ENCODE data around the gene PPP2R5C.

The PPP2R5C gene

GRCh38 chr14:101719045-101719645 is 42.4 kb upstream of the PPP2R5C start:
- TF ChIP-seq USF1 (IDR thresholded peaks at IDR 0.05), result no peak
- TF ChIP-seq NFIC (IDR thresholded peaks at IDR 0.05), result no peak
- no peak for TF ChIP-seq CREB1 (IDR thresholded peaks at IDR 0.05; ENCODE audit: low read depth)
- no peak for TF ChIP-seq ZBTB7A (IDR thresholded peaks at IDR 0.05; ENCODE audit: low read depth)
- TF ChIP-seq CEBPB (IDR thresholded peaks at IDR 0.05), result no peak
- TF ChIP-seq EP300 (IDR thresholded peaks at IDR 0.05; ENCODE audit: borderline replicate concordance), result no peak
- TF ChIP-seq TEAD4 (IDR thresholded peaks at IDR 0.05), result no peak

- TF ChIP-seq EGR1 (IDR thresholded peaks at IDR 0.05) (no peak), NFIC (IDR thresholded peaks at IDR 0.05) (no peak), CEBPB (IDR thresholded peaks at IDR 0.05) (no peak), ZBTB7A (IDR thresholded peaks at IDR 0.05; ENCODE audit: low read depth) (no peak), REST (IDR thresholded peaks at IDR 0.05; ENCODE audit: low read depth) (no peak), FOXM1 (IDR thresholded peaks at IDR 0.05; ENCODE audit: borderline replicate concordance, low read depth) (no peak), YY1 (IDR thresholded peaks at IDR 0.05; ENCODE audit: low read depth) (no peak), EP300 (IDR thresholded peaks at IDR 0.05; ENCODE audit: borderline replicate concordance) (no peak), TCF12 (IDR thresholded peaks at IDR 0.05; ENCODE audit: low read depth) (no peak), TAF1 (IDR thresholded peaks at IDR 0.05; ENCODE audit: low read depth) (no peak), MAX (IDR thresholded peaks at IDR 0.05) (no peak), RAD21 (IDR thresholded peaks at IDR 0.05; ENCODE audit: low read depth) (no peak), TEAD4 (IDR thresholded peaks at IDR 0.05) (no peak), USF1 (IDR thresholded peaks at IDR 0.05) (no peak), CREB1 (IDR thresholded peaks at IDR 0.05; ENCODE audit: low read depth) (no peak)
These were observed 41.8 kb upstream of the PPP2R5C start for GRCh38 chr14:101719708-101720107.

- TF ChIP-seq USF1 (IDR thresholded peaks at IDR 0.05), result no peak
- TF ChIP-seq CEBPB (IDR thresholded peaks at IDR 0.05), result no peak
- TF ChIP-seq TEAD4 (IDR thresholded peaks at IDR 0.05), result no peak
- no peak for TF ChIP-seq NFIC (IDR thresholded peaks at IDR 0.05)
- TF ChIP-seq FOXM1 (IDR thresholded peaks at IDR 0.05; ENCODE audit: borderline replicate concordance, low read depth), result no peak
- TF ChIP-seq MAX (IDR thresholded peaks at IDR 0.05), result no peak
These were observed 40.4 kb upstream of the PPP2R5C start for GRCh38 chr14:101721111-101721510.

- TF ChIP-seq ZBTB7A (IDR thresholded peaks at IDR 0.05; ENCODE audit: low read depth), result no peak
- TF ChIP-seq TEAD4 (IDR thresholded peaks at IDR 0.05), result no peak
- no peak for TF ChIP-seq TCF12 (IDR thresholded peaks at IDR 0.05; ENCODE audit: low read depth)
These were observed 39.4 kb upstream of the PPP2R5C start for GRCh38 chr14:101721951-101722661.

- no peak for TF ChIP-seq TCF12 (IDR thresholded peaks at IDR 0.05; ENCODE audit: low read depth)
- TF ChIP-seq CEBPB (IDR thresholded peaks at IDR 0.05), result no peak
- TF ChIP-seq TAF1 (IDR thresholded peaks at IDR 0.05; ENCODE audit: low read depth), result no peak
- TF ChIP-seq NFIC (IDR thresholded peaks at IDR 0.05), result no peak
- TF ChIP-seq MAX (IDR thresholded peaks at IDR 0.05), result no peak
- no peak for TF ChIP-seq ZBTB7A (IDR thresholded peaks at IDR 0.05; ENCODE audit: low read depth)
- TF ChIP-seq TEAD4 (IDR thresholded peaks at IDR 0.05), result no peak
These were observed 38.4 kb upstream of the PPP2R5C start for GRCh38 chr14:101723061-101723595.

GRCh38 chr14:101726295-101726953 is 35.1 kb upstream of the PPP2R5C start:
- no peak for TF ChIP-seq ZBTB7A (IDR thresholded peaks at IDR 0.05; ENCODE audit: low read depth)
- no peak for TF ChIP-seq USF1 (IDR thresholded peaks at IDR 0.05)
- TF ChIP-seq TCF12 (IDR thresholded peaks at IDR 0.05; ENCODE audit: low read depth), result no peak
- TF ChIP-seq EGR1 (IDR thresholded peaks at IDR 0.05), result no peak
- TF ChIP-seq YY1 (IDR thresholded peaks at IDR 0.05; ENCODE audit: low read depth), result no peak
- no peak for TF ChIP-seq CREB1 (IDR thresholded peaks at IDR 0.05; ENCODE audit: low read depth)
- TF ChIP-seq NFIC (IDR thresholded peaks at IDR 0.05), result no peak
- no peak for TF ChIP-seq CEBPB (IDR thresholded peaks at IDR 0.05)
